ENCODE data around the gene ZNF213. TPM values are rescaled to one million over a fixed set of nuclear protein-coding genes. Genes with fewer than 3 reads are reported as not detected.
"Not testable (repeated sequence)": the region's sequence is repeated elsewhere in the genome, so short reads cannot be mapped to it uniquely, and the experiment has no call there.

ZNF213 gene
- total RNA-seq, 1 donor from 2014 or later = 4.3 TPM

- DNase-seq (ENCODE audit: low read depth) = no peak
Observed at GRCh38 chr16:3148256-3149192, 13.7 kb downstream of the ZNF213 start.

GRCh38 chr16:3149193-3149530 lies 14.3 kb downstream of the ZNF213 start:
- DNase-seq (ENCODE audit: low read depth) = no peak

GRCh38 chr16:3149630-3150345 lies 15.0 kb downstream of the ZNF213 start:
- peak; percentile 65 for DNase-seq (ENCODE audit: low read depth)

GRCh38 chr16:3150346-3151218 lies 15.8 kb downstream of the ZNF213 start:
- peak; percentile 96 for DNase-seq (ENCODE audit: low read depth)

GRCh38 chr16:3152027-3152276 lies 17.1 kb downstream of the ZNF213 start:
- no peak for DNase-seq (ENCODE audit: low read depth)

GRCh38 chr16:3152277-3152990 lies 17.6 kb downstream of the ZNF213 start:
- DNase-seq (ENCODE audit: low read depth) = peak; percentile 90

- no peak for DNase-seq (ENCODE audit: low read depth)
Observed at GRCh38 chr16:3152991-3153368, 18.2 kb downstream of the ZNF213 start.

- no peak for DNase-seq (ENCODE audit: low read depth)
Observed at GRCh38 chr16:3155181-3155580, 20.4 kb downstream of the ZNF213 start.

- no peak for DNase-seq (ENCODE audit: low read depth)
Observed at GRCh38 chr16:3155972-3156371, 21.1 kb downstream of the ZNF213 start.

- peak; percentile 84 for DNase-seq (ENCODE audit: low read depth)
Observed at GRCh38 chr16:3157229-3158025, 22.6 kb downstream of the ZNF213 start.

- DNase-seq (ENCODE audit: low read depth) = no peak
Observed at GRCh38 chr16:3158026-3158509, 23.2 kb downstream of the ZNF213 start.

- DNase-seq (ENCODE audit: low read depth) = peak; percentile 76
Observed at GRCh38 chr16:3158510-3159314, 23.9 kb downstream of the ZNF213 start.

GRCh38 chr16:3161235-3162018 lies 26.6 kb downstream of the ZNF213 start:
- no peak for DNase-seq (ENCODE audit: low read depth)

GRCh38 chr16:3164121-3164991 lies 29.5 kb downstream of the ZNF213 start:
- no peak for DNase-seq (ENCODE audit: low read depth)

- DNase-seq (ENCODE audit: low read depth) = no peak
Observed at GRCh38 chr16:3165111-3165822, 30.4 kb downstream of the ZNF213 start.

- DNase-seq (ENCODE audit: low read depth) = no peak
Observed at GRCh38 chr16:3166505-3166886, 31.7 kb downstream of the ZNF213 start.

- DNase-seq (ENCODE audit: low read depth) = not testable (repeated sequence)
Observed at GRCh38 chr16:3168729-3169128, 33.9 kb downstream of the ZNF213 start.

Measured in myocyte (in vitro differentiated cells).